ENCODE results near the gene ABCC8. TPM values are rescaled to one million over a fixed set of nuclear protein-coding genes. Genes with fewer than 3 reads are reported as not detected.

ABCC8 gene
- total and polyA plus RNA-seq, 9 of the 15 experiments (the other 6 are each of a cell fraction or from before 2014, with no cell fraction given): not detected

DNA sequence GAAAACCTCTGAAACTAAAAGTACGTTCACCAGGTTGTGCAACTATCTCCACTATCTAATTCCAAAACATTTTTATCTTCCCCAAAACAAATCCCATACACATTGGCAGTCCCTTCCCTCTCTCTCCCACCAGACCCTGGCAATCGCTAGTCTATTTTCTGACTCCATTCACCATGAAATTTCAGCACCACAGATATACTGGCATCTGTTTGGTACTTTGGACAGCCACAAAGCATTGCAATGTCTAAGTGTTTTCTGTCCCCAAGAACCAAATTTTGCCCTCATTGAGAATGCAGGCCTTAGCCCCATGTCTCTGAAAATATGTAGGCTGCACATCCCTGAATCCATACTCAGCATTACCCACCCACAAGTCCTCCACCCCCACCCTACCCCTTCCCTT lies 60.2 kb downstream of the ABCC8 start (continued):
- no peak for TF ChIP-seq NONO (IDR thresholded peaks at IDR 0.05; ENCODE audit: low read depth in 2 of 2, low read length in 1 of 2)
- TF ChIP-seq SP1 (CRISPR knock-in tag; IDR thresholded peaks at IDR 0.05): no peak
- TF ChIP-seq PHF8 (IDR thresholded peaks at IDR 0.05; ENCODE audit: borderline replicate concordance, low read length): no peak
- TF ChIP-seq MTA2 (IDR thresholded peaks at IDR 0.05; ENCODE audit: low read depth): no peak
- TF ChIP-seq POLR2AphosphoS2 (IDR thresholded peaks at IDR 0.05; ENCODE audit: low read length): no peak
- TF ChIP-seq, protein P1, sequence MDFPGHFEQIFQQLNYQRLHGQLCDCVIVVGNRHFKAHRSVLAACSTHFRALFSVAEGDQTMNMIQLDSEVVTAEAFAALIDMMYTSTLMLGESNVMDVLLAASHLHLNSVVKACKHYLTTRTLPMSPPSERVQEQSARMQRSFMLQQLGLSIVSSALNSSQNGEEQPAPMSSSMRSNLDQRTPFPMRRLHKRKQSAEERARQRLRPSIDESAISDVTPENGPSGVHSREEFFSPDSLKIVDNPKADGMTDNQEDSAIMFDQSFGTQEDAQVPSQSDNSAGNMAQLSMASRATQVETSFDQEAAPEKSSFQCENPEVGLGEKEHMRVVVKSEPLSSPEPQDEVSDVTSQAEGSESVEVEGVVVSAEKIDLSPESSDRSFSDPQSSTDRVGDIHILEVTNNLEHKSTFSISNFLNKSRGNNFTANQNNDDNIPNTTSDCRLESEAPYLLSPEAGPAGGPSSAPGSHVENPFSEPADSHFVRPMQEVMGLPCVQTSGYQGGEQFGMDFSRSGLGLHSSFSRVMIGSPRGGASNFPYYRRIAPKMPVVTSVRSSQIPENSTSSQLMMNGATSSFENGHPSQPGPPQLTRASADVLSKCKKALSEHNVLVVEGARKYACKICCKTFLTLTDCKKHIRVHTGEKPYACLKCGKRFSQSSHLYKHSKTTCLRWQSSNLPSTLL (IDR thresholded peaks at IDR 0.05): no peak

GRCh38 chr11:17415523-17416104 lies 61.0 kb downstream of the ABCC8 start:
- WGBS (ENCODE audit: insufficient coverage, low coverage, missing lambda C conversion rate): 3% methylated on average over 6 of the region's 6 CpGs
- intact Hi-C loops (cut with micrococcal nuclease): no loop called here
- TF ChIP-seq PATZ1 (CRISPR knock-in tag; IDR thresholded peaks at IDR 0.05; ENCODE audit: borderline replicate concordance) (no peak), CHD1 (IDR thresholded peaks at IDR 0.05; ENCODE audit: low read length) (no peak), ARNT (IDR thresholded peaks at IDR 0.05) (no peak), ESRRB (CRISPR knock-in tag; IDR thresholded peaks at IDR 0.05; ENCODE audit: borderline replicate concordance) (no peak)
- Histone ChIP-seq H3K9me3 (replicated peaks; ENCODE audit: control insufficient read depth, insufficient read depth, low read depth, low read length) (no peaks in the 10 kb centered on the region), H3K27ac (ENCODE audit: extremely low read depth, low read depth, low read length) (no peak overlapping the region), H3K79me2 (ENCODE audit: control insufficient read depth, insufficient read depth, low read length) (no peaks in the 10 kb centered on the region), H4K20me1 (replicated peaks; ENCODE audit: control insufficient read depth, insufficient read depth, low read length) (no peaks in the 10 kb centered on the region), H2AFZ (ENCODE audit: low read depth, low read length) (no peak overlapping the region), H3K4me2 (ENCODE audit: insufficient read depth, low read length) (no peak overlapping the region), H3K27me3 (ENCODE audit: control insufficient read depth in 2 of 2, insufficient read depth in 2 of 2, low read length in 2 of 2) (peaks cover 10 to 68% of the 10 kb centered on the region in 2 experiments; a peak in 4 of 5 replicates), H3K9ac (ENCODE audit: insufficient read depth in 1 of 2, low read depth in 2 of 2, low read length in 2 of 2) (no peak overlapping the region), H3K9me1 (ENCODE audit: control insufficient read depth, insufficient read depth, low read length) (no peaks in the 10 kb centered on the region), H3K4me1 (replicated peaks in 1 of 2; ENCODE audit: control insufficient read depth in 2 of 2, insufficient read depth in 2 of 2, low read length in 2 of 2) (no peaks in the 10 kb centered on the region), H3K36me3 (ENCODE audit: control insufficient read depth, insufficient read depth, low read length) (no peaks in the 10 kb centered on the region), H3K4me3 (no peak overlapping the region)
- BruUV-seq (replicated peaks): no TSS peak
- no peak for ATAC-seq
- no peak for FAIRE-seq
- CTCF ChIA-PET (ENCODE audit: low intra/inter-chr PET ratio): no interaction called here
- POLR2A ChIA-PET: interaction anchor here (0.7 kb wide), 1 partner anchor 104 kb away, joined by 3 read pairs; no protein-coding TSS in a partner anchor
- DNase-seq (ENCODE audit: extremely low read depth in 1 of 4, low spot score in 3 of 4): no peak
- in situ Hi-C loops (cut with MboI): no loop called here
